IMR-90 (cell line): ENCODE results near the gene ZSCAN23. TPM values are rescaled to one million over a fixed set of nuclear protein-coding genes. Genes with fewer than 3 reads are reported as not detected.
"Not testable (repeated sequence)": the region's sequence is repeated elsewhere in the genome, so short reads cannot be mapped to it uniquely, and the experiment has no call there.

ENCODE experiments used
- ATAC-seq: fragments of 200-7000 bp; cut with Tn5 transposase; 2 replicates; pipeline ENCODE4 v1.9.1; 2020; ENCODE audit warnings: low read depth, mild to moderate bottlenecking, moderate library complexity
- BruUV-seq: library from RNA; stranded (reverse); fragments of 400-500 nt; replicated peaks from 2 replicates; lab custom pipeline; 2021; lab: Mats Ljungman, UMichigan
- CTCF ChIA-PET: fragments of 300-600 bp; formaldehyde crosslinking; extraction: SDS; loops from one replicate; lab custom pipeline; 2021; ENCODE audit warnings: antibody characterized with exemption; lab: Yijun Ruan, JAX
- POLR2A ChIA-PET: fragments of 300-600 bp; sonication (Branson Sonifier 250); formaldehyde crosslinking; loops from one replicate; lab custom pipeline; 2022; ENCODE audit warnings: antibody characterized with exemption; ENCODE audit not compliant: unreplicated experiment; lab: Charles Lee
- DNase-seq: peaks from one replicate; pipeline ENCODE4 v3.0.0; 2013
- H2AFZ ChIP-seq: replicated peaks from 2 replicates; pipeline ENCODE3; 2013; ENCODE audit warnings: low read length, mild to moderate bottlenecking; ENCODE audit not compliant: poor library complexity
- H2AK5ac ChIP-seq: 2 replicates; pipeline ENCODE4 v1.6.1; 2013; ENCODE audit warnings: low read depth, low read length, inconsistent platforms
- H2AK9ac ChIP-seq: replicated peaks from 2 replicates; pipeline ENCODE3; 2013; ENCODE audit warnings: mild to moderate bottlenecking, low read depth, low read length, moderate library complexity; ENCODE audit not compliant: poor library complexity
- H2BK120ac ChIP-seq: 2 replicates; pipeline ENCODE4 v1.6.1; 2013; ENCODE audit warnings: low read depth, low read length, inconsistent platforms
- H2BK15ac ChIP-seq: 3 replicates; pipeline ENCODE4 v1.6.1; 2013; ENCODE audit warnings: low read depth, low read length, inconsistent platforms
- H2BK20ac ChIP-seq: 2 replicates; pipeline ENCODE4 v1.6.1; 2013; ENCODE audit warnings: low read depth, mild to moderate bottlenecking, inconsistent platforms, low read length, moderate library complexity
- H2BK5ac ChIP-seq: 2 replicates; pipeline ENCODE4 v1.6.1; 2013; ENCODE audit warnings: mild to moderate bottlenecking, low read depth, low read length, inconsistent platforms; ENCODE audit not compliant: poor library complexity, severe bottlenecking
- H3K14ac ChIP-seq: replicated peaks from 2 replicates; pipeline ENCODE4 v1.6.1; 2013; ENCODE audit warnings: low read depth, low read length, inconsistent platforms
- H3K18ac ChIP-seq: 2 replicates; pipeline ENCODE4 v1.6.1; 2013; ENCODE audit warnings: low read depth, low read length, control low read depth
- H3K23ac ChIP-seq: 2 replicates; pipeline ENCODE4 v1.6.1; 2013; ENCODE audit warnings: low read depth, low read length, inconsistent platforms
- H3K27ac ChIP-seq: 2 replicates; pipeline ENCODE4 v1.5.1; 2013; ENCODE audit warnings: mild to moderate bottlenecking, control low read depth, low read length; ENCODE audit not compliant: insufficient read depth
- H3K27me3 ChIP-seq: 2 replicates; pipeline ENCODE4 v1.6.1; 2013; ENCODE audit warnings: low read length; ENCODE audit not compliant: control insufficient read depth, insufficient read depth
- H3K36me3 ChIP-seq: 2 replicates; pipeline ENCODE4 v1.6.1; 2013; ENCODE audit warnings: low read length, mixed read lengths; ENCODE audit not compliant: control insufficient read depth, insufficient read depth
- H3K4ac ChIP-seq: 2 replicates; pipeline ENCODE4 v1.6.1; 2013; ENCODE audit warnings: low read depth, low read length, inconsistent platforms
- H3K4me1 ChIP-seq: 2 replicates; pipeline ENCODE4 v1.6.1; 2013; ENCODE audit warnings: low read length, mixed read lengths; ENCODE audit not compliant: control insufficient read depth, insufficient read depth
- H3K4me2 ChIP-seq: 2 replicates; pipeline ENCODE4 v1.6.1; 2013; ENCODE audit warnings: low read depth, mild to moderate bottlenecking, control low read depth, low read length, moderate library complexity
- H3K4me3 ChIP-seq: 2 replicates; pipeline ENCODE4 v1.5.1; 2013; ENCODE audit warnings: low read depth, mild to moderate bottlenecking, control low read depth, low read length, moderate library complexity; ENCODE audit not compliant: insufficient read depth
- H3K56ac ChIP-seq: 2 replicates; pipeline ENCODE4 v1.6.1; 2013; ENCODE audit warnings: low read length, inconsistent platforms; ENCODE audit not compliant: insufficient read depth; ENCODE audit errors: extremely low read depth
- H3K79me1 ChIP-seq, 2 experiments: 2 replicates each; pipeline ENCODE4 v1.6.1; 2013; ENCODE audit warnings: low read length in 2 of 2, inconsistent platforms in 1 of 2, low read depth in 1 of 2
- H3K9ac ChIP-seq: 2 replicates; pipeline ENCODE4 v1.6.1; 2013; ENCODE audit warnings: low read depth, low read length, control low read depth
- H3K9me1 ChIP-seq: 2 replicates; pipeline ENCODE4 v1.6.1; 2013; ENCODE audit warnings: low read length, inconsistent platforms; ENCODE audit not compliant: insufficient read depth
- H3K9me3 ChIP-seq: 2 replicates; pipeline ENCODE4 v1.6.1; 2013; ENCODE audit warnings: low read length; ENCODE audit not compliant: control insufficient read depth, insufficient read depth
- H4K20me1 ChIP-seq: 2 replicates; pipeline ENCODE4 v1.6.1; 2013; ENCODE audit warnings: low read length, inconsistent platforms; ENCODE audit not compliant: insufficient read depth
- H4K5ac ChIP-seq: 2 replicates; pipeline ENCODE4 v1.6.1; 2013; ENCODE audit warnings: mild to moderate bottlenecking, low read depth, low read length, control low read depth
- H4K8ac ChIP-seq, 2 experiments: 2 replicates each; pipeline ENCODE4 v1.6.1; 2013; ENCODE audit warnings: low read depth in 2 of 2, low read length in 2 of 2, control low read depth in 1 of 2, inconsistent platforms in 1 of 2
- H4K91ac ChIP-seq: 2 replicates; pipeline ENCODE4 v1.6.1; 2013; ENCODE audit warnings: low read depth, low read length, inconsistent platforms; ENCODE audit not compliant: insufficient read depth
- WGBS, 2 experiments: methylation state at CpG; one replicate each; pipeline versions ENCODE4 v1.1.5 to v1.1.7; 2013; ENCODE audit warnings: missing lambda C conversion rate in 2 of 2; ENCODE audit not compliant: insufficient read length in 1 of 2; ENCODE audit errors: extremely low coverage in 2 of 2; 5-methylcytosine and 5-hydroxymethylcytosine counted together
- dilution Hi-C: fragments of 300-500 bp; cut with HindIII; formaldehyde crosslinking; loops from one replicate; pipeline ENCODE4 v1.14.3; 2018; ENCODE audit warnings: low sequenced_read_pairs; ENCODE audit not compliant: unreplicated experiment
- in situ Hi-C: fragments of 300-500 bp; cut with MboI; formaldehyde crosslinking; loops from 3 replicates; pipeline ENCODE4 v1.14.3; 2019; ENCODE audit warnings: low sequenced_read_pairs, inconsistent platforms, mixed read lengths
- intact Hi-C: fragments of 100-400 bp; cut with micrococcal nuclease; formaldehyde crosslinking; loops from 2 replicates; pipeline ENCODE4 v1.10.0; 2022
- polyA plus RNA-seq, 3 experiments: library from polyadenylated mRNA; depleted of rRNA; stranded (reverse); fragments of >200 nt; gene quantifications; 2 replicates each; pipeline ENCODE4 v1.2.3, GENCODE V29; 2012; ENCODE audit warnings: low replicate concordance in 1 of 3
- total RNA-seq: library from RNA; depleted of rRNA; stranded (reverse); fragments of >200 nt; gene quantifications from 2 replicates; pipeline ENCODE4 v1.2.3, GENCODE V29; 2012

Gene ZSCAN23
- total and polyA plus RNA-seq, 2 of the 4 experiments (the other 2 are of a cell fraction), result 1.7 to 8.4 TPM

DNA sequence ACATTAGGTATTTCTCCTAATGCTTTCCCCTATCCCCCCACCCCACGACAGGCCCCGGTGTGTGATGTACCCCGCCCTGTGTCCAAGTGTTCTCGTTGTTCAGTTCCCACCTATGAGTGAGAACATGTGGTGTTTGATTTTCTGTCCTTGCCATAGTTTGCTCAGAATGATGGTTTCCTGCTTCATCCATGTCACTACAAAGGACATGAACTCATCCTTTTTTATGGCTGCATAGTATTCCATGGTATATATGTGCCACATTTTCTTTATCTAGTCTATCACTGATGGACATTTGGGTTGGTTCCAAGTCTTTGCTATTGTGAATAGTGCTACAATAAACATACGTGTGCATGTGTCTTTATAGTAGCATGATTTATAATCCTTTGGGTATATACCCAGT, 39.4 kb downstream of the ZSCAN23 start:
- H3K23ac ChIP-seq, H4K20me1 ChIP-seq, H2AFZ ChIP-seq, H3K14ac ChIP-seq, H4K8ac ChIP-seq, DNase-seq, H3K36me3 ChIP-seq, H3K9ac ChIP-seq, H3K27ac ChIP-seq, H3K4ac ChIP-seq, ATAC-seq, in situ Hi-C loops, H3K4me1 ChIP-seq, H3K4me2 ChIP-seq, BruUV-seq, H2BK120ac ChIP-seq, dilution Hi-C loops, H3K9me3 ChIP-seq, H2AK9ac ChIP-seq, H2AK5ac ChIP-seq, H3K27me3 ChIP-seq, POLR2A ChIA-PET, H2BK15ac ChIP-seq, H4K91ac ChIP-seq, H3K4me3 ChIP-seq, H3K56ac ChIP-seq, H3K79me1 ChIP-seq, H2BK5ac ChIP-seq, H4K5ac ChIP-seq, H2BK20ac ChIP-seq, H3K9me1 ChIP-seq, H3K18ac ChIP-seq: not testable (repeated sequence)
- intact Hi-C loops, result loop anchor here (10.0 kb wide), 1 partner anchor 181 kb away; a partner anchor contains a TSS
- CTCF ChIA-PET, result interaction anchor here (0.6 kb wide), 1 partner anchor 476 kb away, joined by 6 read pairs; no protein-coding TSS in a partner anchor
- WGBS, 2 experiments, result no CpG with 5 or more reads among the region's 5 CpGs
